ENCODE data around the gene LOXL1. TPM values are rescaled to one million over a fixed set of nuclear protein-coding genes. Genes with fewer than 3 reads are reported as not detected.
A peak's percentile ranks its signal among the peaks of the same experiment; 100 is the strongest.

LOXL1 gene
- total RNA-seq, 1 donor from 2014 or later: 4.4 TPM

- DNase-seq (ENCODE audit: low read depth, low spot score): no peak
Measured at GRCh38 chr15:73921254-73921925, 4.9 kb upstream of the LOXL1 start.

GRCh38 chr15:73922186-73923151, 3.8 kb upstream of the LOXL1 start:
- DNase-seq (ENCODE audit: low read depth, low spot score): no peak

GRCh38 chr15:73923156-73923487, 3.1 kb upstream of the LOXL1 start:
- no peak for DNase-seq (ENCODE audit: low read depth, low spot score)

- no peak for DNase-seq (ENCODE audit: low read depth, low spot score)
Measured at GRCh38 chr15:73923488-73924164, 2.6 kb upstream of the LOXL1 start.

- peak; percentile 50 for DNase-seq (ENCODE audit: low read depth, low spot score)
Measured at GRCh38 chr15:73924171-73924921, 1.9 kb upstream of the LOXL1 start.

- no peak for DNase-seq (ENCODE audit: low read depth, low spot score)
Measured at GRCh38 chr15:73925848-73926218, 429 bp upstream of the LOXL1 start.

- DNase-seq (ENCODE audit: low read depth, low spot score): no peak
Measured at GRCh38 chr15:73927003-73927475, 777 bp downstream of the LOXL1 start.

- no peak for DNase-seq (ENCODE audit: low read depth, low spot score)
Measured at GRCh38 chr15:73927476-73928240, 1.4 kb downstream of the LOXL1 start.

- DNase-seq (ENCODE audit: low read depth, low spot score): no peak
Measured at GRCh38 chr15:73928241-73928579, 1.9 kb downstream of the LOXL1 start.

GRCh38 chr15:73928971-73929627, 2.8 kb downstream of the LOXL1 start:
- DNase-seq (ENCODE audit: low read depth, low spot score): no peak

- no peak for DNase-seq (ENCODE audit: low read depth, low spot score)
Measured at GRCh38 chr15:73930371-73930770, 4.1 kb downstream of the LOXL1 start.

GRCh38 chr15:73930790-73931281, 4.6 kb downstream of the LOXL1 start:
- DNase-seq (ENCODE audit: low read depth, low spot score): no peak

GRCh38 chr15:73931441-73931840, 5.2 kb downstream of the LOXL1 start:
- no peak for DNase-seq (ENCODE audit: low read depth, low spot score)

GRCh38 chr15:73932381-73933191, 6.3 kb downstream of the LOXL1 start:
- DNase-seq (ENCODE audit: low read depth, low spot score): no peak

- no peak for DNase-seq (ENCODE audit: low read depth, low spot score)
Measured at GRCh38 chr15:73934281-73934680, 8.0 kb downstream of the LOXL1 start.

GRCh38 chr15:73935547-73935946, 9.3 kb downstream of the LOXL1 start:
- DNase-seq (ENCODE audit: low read depth, low spot score): no peak

GRCh38 chr15:73936181-73936580, 9.9 kb downstream of the LOXL1 start:
- DNase-seq (ENCODE audit: low read depth, low spot score): no peak

- no peak for DNase-seq (ENCODE audit: low read depth, low spot score)
Measured at GRCh38 chr15:73936588-73937290, 10.5 kb downstream of the LOXL1 start.

GRCh38 chr15:73937296-73937695, 11.0 kb downstream of the LOXL1 start:
- DNase-seq (ENCODE audit: low read depth, low spot score): no peak
